Bone marrow (tissue), 2 donors: ENCODE measurements around the gene CACNA1H.

Source experiments
- DNase-seq, 2 donors: peaks; one replicate each; lab custom pipeline; 2025; lab: John Stamatoyannopoulos, UW

The CACNA1H gene

DNA sequence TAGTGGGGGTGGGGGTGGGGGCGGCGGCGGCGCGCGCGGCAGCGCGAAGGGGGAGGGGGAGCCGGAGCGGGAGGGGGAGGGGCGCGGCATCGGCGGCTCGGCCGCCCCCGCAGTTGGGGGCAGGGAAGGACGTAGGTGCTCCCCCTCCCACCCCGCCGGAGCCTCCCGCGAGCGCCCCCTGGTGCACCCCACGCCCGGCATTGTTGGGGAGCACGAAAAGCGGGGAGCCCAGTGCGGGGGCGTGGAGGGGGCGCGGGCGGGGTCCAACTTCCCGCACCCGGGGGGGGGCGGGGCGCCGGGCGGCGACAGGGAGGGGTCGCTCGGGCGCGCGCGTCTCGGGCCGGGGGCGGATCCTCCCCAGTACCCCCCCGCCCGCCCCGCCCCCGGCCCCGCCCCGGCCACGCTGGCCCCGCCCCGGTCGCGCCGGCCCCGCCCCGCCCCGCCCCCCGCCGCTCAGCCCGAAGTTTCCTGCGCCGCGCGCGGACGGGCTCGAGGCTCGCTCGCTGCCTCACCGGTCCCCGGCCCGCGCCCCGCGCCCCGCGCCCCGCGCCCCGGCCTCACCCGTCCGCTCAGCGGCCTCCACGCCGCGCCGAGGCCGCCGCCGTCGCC, at the start of gene CACNA1H:
Gene CACNA1H (plus strand): TSS at position 456 of the 609 bp plus-strand sequence. CDS start 632 bp downstream, outside the sequence.
- DNase-seq, result no peak

DNA sequence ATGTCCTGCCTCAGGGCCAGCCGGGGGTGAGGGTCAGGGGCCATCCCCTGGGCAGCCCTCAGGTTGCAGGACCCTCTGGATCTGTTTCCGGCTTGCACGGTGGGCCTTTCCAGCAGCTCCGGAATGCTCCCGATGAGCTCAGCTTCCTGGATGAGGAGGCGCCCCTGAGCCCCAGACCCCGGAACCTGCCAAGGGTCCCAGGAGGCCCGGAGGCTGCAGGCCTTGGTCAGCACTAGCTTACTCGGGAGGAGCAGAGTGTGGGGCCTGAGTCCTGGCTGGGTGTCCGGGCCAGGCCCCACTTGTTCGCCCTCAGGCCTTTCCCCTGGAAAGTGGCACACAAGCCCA, 49.3 kb upstream of the CACNA1H start:
- DNase-seq, result no peak

- DNase-seq, result peak; percentile 5 to 12
These were observed 46.9 kb upstream of the CACNA1H start for GRCh38 chr16:1105888-1106620.

DNA sequence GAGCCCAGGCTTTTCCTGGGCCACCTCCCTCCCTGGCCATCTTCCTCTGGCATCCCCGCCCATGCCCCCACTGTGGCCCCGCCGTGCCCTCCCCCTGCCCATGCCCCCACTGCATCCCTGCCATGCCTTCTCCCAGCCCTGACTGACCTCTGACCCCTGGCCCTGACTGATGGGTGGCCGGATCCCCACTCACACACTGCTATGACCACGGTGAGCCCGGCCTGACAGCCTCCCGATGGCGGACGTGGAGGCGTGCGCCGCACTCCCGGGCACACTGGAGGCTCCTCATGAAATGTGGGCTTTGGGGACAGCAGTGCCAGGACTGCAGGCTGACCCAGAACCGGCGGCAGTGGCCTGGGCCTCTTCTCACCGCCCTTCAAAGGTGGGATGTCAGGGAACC, 46.2 kb upstream of the CACNA1H start:
- no peak for DNase-seq

DNA sequence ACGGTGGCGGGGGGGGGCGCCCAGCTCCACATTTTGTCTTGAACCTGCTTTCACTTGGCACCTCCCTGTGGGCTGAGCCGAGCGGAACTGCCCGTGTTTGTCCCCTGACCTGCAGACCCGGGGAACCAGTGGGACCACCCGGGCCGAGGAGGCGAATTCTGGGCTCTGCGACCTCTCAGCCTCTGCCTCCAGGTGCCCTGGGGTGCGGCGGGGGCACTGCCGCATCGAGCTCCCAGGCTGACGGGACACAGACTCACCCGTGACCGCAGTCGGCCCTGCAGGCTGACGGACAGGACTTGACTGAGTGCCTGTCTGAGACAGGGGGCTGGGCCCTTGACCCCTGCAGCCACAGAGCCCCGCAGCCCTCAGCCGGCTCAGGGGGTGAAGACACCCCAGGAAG, 45.8 kb upstream of the CACNA1H start:
- DNase-seq, result no peak

GRCh38 chr16:1107731-1108130, 45.2 kb upstream of the CACNA1H start:
- no peak for DNase-seq

DNA sequence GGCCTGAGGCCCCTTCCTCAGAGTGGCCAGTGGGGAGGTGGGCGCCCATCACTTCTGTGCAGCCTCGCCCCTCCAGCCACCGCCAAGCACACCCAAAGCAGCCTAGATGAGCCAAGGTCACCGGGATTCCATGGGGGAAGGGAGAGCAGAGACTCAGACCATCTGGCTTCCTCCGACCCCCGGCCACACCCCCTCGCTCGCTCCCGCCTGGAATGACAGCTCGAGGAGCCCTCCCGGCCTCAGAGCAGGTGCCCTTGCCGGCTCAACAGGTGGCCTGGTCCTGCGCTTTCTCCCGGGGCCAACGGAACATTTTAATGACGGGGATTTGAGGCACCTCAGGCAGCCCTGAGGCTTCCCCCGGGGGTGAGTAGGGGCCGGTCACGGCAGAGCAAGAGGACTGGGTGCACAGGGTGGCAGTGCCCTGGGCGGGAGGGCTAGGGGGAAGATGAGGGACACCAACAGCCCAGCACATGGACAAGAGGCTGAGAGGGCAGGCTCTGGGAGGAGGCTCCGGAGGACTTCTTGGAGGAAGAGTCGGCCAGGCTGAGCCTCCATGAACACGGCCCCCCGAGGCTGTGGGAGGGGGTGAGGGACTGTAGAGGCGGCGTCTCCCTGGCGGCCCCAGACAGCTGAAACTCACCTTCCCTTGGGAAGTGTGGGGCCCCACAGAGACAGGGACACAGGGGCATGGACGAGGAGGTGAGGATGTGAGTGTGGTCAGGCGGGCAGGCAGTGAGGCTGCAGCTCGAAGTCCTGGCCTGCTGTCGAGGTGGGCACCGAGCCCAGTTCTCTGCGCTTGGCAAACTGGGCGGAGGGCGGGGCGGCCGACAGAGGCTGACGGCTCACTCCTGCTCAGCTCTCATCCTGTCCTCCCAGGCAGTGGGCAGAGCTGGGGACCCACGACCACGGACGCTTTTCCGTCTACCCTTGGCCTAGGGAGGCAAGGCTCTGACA, 44.3 kb upstream of the CACNA1H start:
- DNase-seq, result no peak

DNA sequence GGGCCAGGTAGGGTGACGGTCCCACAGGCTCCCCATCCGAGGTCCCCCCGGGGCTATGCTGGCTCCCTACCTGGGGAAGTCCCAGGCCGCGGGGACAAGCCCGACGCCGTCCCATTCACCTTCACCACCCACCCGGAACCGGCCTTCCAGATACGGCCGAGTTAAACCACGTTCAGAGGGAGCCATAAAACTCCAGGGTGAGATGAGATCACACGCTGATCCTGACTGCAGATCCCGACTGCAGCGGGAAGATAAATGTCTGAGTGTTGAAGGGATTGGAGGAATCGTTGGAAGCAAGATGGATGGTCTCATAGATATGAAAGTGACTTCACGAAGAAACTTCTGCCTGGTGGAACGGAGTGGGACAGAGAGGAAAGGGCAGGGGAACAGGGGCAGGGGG, 43.3 kb upstream of the CACNA1H start:
- DNase-seq, result no peak

- no peak for DNase-seq
These were observed 40.3 kb upstream of the CACNA1H start for GRCh38 chr16:1112506-1113184.

- DNase-seq, result no peak
These were observed 39.4 kb upstream of the CACNA1H start for GRCh38 chr16:1113489-1113888.

- no peak for DNase-seq
These were observed 38.9 kb upstream of the CACNA1H start for GRCh38 chr16:1113889-1114526.

DNA sequence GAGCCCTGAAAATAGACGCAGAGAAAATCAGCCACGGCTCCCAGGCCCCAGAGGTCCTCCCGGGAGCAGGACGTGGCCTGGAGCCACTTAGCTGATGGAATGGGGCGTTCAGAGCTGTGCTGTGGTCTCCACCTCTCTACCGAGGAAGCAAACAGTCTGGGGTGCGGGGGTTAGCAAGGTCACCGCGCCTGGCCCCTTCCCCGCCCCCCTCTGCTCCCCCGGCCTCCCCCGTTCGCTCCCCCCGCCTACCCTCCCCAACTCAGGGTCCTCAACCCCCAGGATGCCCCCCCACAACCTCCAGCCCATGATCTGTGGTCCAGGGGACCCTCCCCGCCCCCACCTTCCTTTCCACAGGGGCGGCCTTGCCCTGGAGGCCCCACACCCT, 36.2 kb upstream of the CACNA1H start:
- DNase-seq, result no peak

DNA sequence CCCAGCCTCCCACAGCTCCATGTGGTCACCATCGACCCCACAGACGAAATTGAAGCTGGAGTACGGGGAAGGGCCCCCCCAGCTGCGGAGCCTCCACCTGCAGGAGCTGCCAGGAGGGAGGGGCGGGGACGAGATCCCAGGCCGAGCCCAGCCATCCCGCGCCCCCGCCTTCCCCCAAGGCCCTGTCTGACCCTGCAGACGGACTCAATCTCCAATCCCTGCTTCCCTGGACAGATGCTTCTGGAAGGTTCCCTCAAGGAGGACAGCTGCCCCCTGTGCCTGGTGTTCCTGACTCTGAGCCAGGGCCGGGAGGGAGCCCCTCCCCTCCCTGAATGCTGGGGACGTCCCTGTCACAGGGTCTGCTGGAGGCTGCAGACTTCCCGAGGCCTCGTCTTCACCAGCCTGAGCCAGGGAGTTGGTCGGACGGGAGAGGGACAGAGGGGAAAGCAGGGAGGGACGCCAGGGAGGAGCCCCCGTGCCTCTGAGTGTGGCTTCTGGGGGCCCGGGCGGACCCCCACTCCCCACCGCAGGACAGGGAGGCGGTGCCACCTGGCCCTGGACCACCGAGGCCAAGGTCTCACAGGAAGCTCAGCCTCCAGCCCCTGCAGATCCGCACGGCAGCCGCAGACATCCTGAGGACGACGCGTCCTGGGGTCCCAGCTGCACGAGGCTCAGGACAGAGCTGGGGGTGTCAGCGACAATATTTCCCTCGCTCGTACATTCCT, 35.6 kb upstream of the CACNA1H start:
- DNase-seq, result no peak

DNA sequence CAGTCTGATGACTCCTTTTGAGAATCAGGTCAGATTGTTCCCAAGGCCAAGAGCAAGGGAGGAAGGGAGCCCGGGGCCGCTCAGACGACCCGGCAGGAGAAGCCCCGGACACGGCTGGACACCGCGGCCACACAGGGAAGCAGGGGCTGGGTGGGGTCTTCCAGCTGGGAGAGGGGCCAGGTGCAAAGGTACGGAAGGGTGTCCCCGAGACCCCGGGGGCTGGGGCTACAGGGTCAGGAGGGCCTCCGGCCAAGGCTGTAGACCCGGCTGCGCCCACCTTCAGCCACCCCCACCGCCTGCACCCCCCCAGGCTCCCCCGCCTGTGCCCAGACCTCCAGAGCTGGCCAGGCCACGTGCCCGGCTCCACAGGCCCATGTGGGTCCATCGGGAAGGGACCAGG, 35.0 kb upstream of the CACNA1H start:
- no peak for DNase-seq

- DNase-seq, result no peak
These were observed 33.8 kb upstream of the CACNA1H start for GRCh38 chr16:1119129-1119528.

DNA sequence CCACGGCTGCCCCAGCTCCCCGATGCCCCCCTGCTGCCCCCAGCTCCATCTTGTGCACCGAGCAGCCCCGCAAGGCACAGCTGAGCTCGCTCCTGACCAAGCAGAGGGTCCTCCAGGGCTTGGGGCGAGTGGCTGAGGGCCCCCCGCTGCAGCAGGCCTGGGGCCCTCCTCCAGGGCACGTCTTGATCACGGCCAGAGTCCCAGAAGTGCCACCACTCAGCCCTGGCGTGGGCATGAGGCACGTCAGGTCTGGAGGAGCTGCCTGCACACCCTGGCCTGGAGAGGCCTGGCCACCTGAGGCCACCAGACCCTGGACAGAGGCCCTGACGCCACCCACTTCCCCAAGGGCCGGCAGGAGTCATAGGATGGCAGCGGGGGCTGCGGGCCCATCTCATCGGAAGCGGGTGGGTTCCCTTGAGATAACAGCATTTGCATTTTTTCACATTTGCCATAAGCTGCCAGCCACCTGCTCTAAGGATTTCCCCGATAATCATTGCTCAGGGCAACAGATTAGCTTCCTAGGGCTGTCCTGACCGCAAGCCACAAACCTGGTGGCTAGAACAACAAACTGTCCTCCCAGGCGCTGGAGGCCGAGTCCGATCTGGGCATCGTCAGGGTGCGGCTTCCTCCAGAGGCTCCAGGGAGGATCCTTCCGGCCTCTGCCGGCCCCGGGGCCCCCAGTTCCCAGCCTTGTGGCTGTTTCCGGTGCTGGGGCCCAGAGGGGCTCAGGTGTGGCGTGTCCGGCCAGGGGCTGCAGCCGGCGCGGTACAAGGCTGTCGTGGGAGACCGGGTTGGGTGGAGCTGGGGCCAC, 32.9 kb upstream of the CACNA1H start:
- DNase-seq, result no peak

DNA sequence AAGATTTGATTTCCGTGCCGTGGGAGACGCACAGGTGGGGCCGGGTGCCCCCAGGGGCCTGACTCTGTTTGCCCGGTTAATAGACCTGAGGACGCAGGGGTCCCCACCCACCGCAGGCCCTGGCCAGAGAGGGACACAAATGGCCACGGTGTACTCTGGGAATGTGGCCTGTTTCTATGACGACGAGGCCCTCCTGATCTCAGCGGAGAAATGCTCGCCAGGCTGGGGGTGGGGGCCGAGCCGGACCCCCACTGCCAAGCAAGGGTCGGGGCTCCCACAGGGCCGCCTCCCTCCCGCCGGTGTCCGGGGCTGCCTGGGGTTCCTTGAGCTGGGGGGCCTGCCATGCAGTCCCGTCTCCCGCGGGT, 32.3 kb upstream of the CACNA1H start:
- no peak for DNase-seq

DNA sequence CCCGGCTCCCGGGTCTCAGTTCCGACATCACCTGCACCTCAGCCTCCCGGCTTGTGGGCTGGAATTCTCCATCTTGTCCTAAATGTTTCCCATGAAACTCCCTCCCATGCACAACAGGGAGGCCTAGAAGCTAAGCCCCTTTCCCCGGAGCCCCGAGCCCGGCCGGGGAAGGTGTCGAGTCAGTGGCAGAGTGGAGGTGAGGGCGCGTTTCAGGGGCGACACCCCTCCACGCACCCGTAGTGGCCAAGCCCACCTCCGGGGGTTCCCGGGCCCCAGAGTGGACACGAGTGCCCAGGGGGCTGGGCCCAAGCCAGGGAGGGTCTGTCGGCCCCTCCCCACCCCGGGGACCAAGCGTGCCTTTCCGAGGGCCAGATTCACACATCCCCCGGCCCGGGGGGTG, 31.9 kb upstream of the CACNA1H start:
- no peak for DNase-seq

- DNase-seq, result no peak
These were observed 31.1 kb upstream of the CACNA1H start for GRCh38 chr16:1121601-1122397.

GRCh38 chr16:1122398-1122765, 30.5 kb upstream of the CACNA1H start:
- DNase-seq, result no peak
